GM18508 (cell line): Measurements from ENCODE around the gene ANGEL1.

Experiments used
- ATAC-seq: cut with Tn5 transposase; IDR thresholded peaks from one replicate; pipeline ENCODE4 v1.9.1; 2021; ENCODE audit warnings: moderate number of reproducible peaks; ENCODE audit not compliant: insufficient read depth, unreplicated experiment

ANGEL1 gene

GRCh38 chr14:76827696-76828296 lies 15.1 kb upstream of the ANGEL1 start:
- ATAC-seq, result no peak

- ATAC-seq, result no peak
Measured at GRCh38 chr14:76826122-76826521, 13.4 kb upstream of the ANGEL1 start, which contains the start of gene LRRC74A. TSS of gene LRRC74A (plus strand) at chr14:76826408. CDS start at chr14:76826698, 290 bp downstream.

GRCh38 chr14:76820700-76821099 lies 8.0 kb upstream of the ANGEL1 start:
- no peak for ATAC-seq

GRCh38 chr14:76814726-76815645 lies 2.3 kb upstream of the ANGEL1 start:
- no peak for ATAC-seq

- no peak for ATAC-seq
Measured at GRCh38 chr14:76812093-76812421, 625 bp downstream of the ANGEL1 start.

- ATAC-seq, result no peak
Measured at GRCh38 chr14:76811561-76811960, 1.1 kb downstream of the ANGEL1 start.

- ATAC-seq, result no peak
Measured at GRCh38 chr14:76810953-76811400, 1.7 kb downstream of the ANGEL1 start.

- no peak for ATAC-seq
Measured at GRCh38 chr14:76810525-76810924, 2.2 kb downstream of the ANGEL1 start.

- no peak for ATAC-seq
Measured at GRCh38 chr14:76808990-76809389, 3.7 kb downstream of the ANGEL1 start.

GRCh38 chr14:76808011-76808410 lies 4.7 kb downstream of the ANGEL1 start:
- ATAC-seq, result no peak

- no peak for ATAC-seq
Measured at GRCh38 chr14:76806446-76806845, 6.2 kb downstream of the ANGEL1 start.

- no peak for ATAC-seq
Measured at GRCh38 chr14:76793956-76794355, 18.7 kb downstream of the ANGEL1 start.

- ATAC-seq, result no peak
Measured at GRCh38 chr14:76793324-76793723, 19.4 kb downstream of the ANGEL1 start.

GRCh38 chr14:76792422-76792821 lies 20.3 kb downstream of the ANGEL1 start:
- no peak for ATAC-seq

- no peak for ATAC-seq
Measured at GRCh38 chr14:76786601-76787000, 26.1 kb downstream of the ANGEL1 start.

- ATAC-seq, result no peak
Measured at GRCh38 chr14:76784881-76785280, 27.8 kb downstream of the ANGEL1 start.

GRCh38 chr14:76784266-76784874 lies 28.3 kb downstream of the ANGEL1 start:
- no peak for ATAC-seq

GRCh38 chr14:76782885-76783566 lies 29.7 kb downstream of the ANGEL1 start:
- ATAC-seq, result no peak

- no peak for ATAC-seq
Measured at GRCh38 chr14:76782115-76782884, 30.4 kb downstream of the ANGEL1 start.

- ATAC-seq, result no peak
Measured at GRCh38 chr14:76781648-76782051, 31.0 kb downstream of the ANGEL1 start.
